Activated T-cell treated with anti-CD3 and anti-CD28 coated beads for 24 hours (primary cell): ENCODE results near the gene TMEM209.
"Not testable (repeated sequence)": the region's sequence is repeated elsewhere in the genome, so short reads cannot be mapped to it uniquely, and the experiment has no call there.

Experiments
- DNase-seq: peaks from one replicate; pipeline ENCODE4 v3.0.0-alpha.2; 2020; ENCODE audit warnings: low read depth

TMEM209 gene

DNA sequence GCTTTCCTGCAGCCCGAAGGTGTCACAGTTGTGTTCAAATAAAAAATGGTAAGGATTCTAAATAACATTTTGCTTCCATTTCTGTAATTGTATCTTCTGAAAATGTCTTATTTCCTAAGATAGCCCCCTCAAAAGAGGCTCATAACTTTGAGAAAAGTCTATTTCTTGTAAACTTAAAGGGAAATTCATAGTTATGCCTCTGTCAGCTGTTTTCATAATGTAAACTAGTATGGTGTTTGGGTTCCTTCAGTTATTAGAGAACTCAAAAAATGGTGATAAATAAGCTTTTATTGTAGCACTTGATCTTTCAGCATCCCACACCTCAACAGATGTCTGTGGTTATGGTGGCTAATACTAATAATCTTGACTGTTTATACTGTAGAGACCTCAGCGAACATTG lies 77.8 kb downstream of the TMEM209 start:
- no peak for DNase-seq

DNA sequence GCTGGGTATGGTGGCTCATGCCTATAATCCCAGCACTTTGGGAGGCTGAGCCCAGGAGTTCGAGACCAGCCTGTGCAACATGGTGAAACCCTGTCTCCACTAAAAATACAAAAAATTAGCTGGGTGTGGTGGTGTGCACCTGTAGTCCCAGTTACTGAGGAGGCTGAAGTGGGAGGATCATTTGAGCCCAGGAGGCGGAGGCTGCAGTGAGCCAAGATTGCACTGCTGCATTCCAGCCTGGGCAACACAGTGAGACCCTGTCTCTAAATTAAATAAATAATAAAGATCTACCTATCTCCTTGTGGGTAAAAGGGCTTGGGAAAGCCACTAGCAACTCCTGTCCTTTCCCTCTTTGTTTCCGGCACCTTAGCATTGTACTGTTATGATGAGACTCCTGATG lies 78.4 kb downstream of the TMEM209 start:
- not testable (repeated sequence) for DNase-seq

DNA sequence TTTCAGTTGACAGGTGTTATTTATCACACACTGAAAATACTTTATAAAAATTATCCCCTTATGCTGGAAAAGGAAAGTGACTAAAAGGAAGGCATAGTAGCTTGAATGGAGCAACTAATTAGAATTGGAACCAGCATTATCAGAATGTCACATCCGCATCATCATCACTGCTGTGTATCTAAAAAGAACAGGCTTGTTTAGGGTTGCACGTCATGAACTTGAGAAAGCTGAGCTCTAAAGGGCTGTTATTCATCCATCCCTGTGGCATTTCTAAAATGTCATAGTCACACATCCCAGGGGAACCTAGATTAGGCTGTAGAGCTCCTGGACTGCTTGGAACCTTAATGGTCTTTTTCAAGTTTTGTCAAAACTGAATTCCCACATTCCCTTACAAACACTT lies 80.5 kb downstream of the TMEM209 start:
- no peak for DNase-seq

DNA sequence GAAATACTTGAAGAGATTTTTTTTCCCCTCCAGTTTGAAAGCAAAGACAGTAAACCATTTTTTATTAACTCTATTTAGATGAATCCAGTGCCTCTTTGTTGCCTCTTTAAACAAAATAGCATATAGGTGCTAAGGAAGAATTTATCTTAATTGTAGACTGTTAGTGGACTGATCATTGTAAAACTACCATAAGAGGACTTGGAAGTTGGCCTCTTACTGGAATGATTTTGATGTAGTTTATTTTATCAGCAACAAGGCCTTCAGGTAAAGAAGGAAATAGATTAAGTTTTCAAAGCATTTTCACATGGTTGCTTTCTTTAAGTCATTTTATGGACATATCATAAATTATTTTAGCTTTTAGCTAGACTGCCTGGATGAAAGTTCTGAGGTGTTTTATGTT lies 81.7 kb downstream of the TMEM209 start:
- no peak for DNase-seq

DNA sequence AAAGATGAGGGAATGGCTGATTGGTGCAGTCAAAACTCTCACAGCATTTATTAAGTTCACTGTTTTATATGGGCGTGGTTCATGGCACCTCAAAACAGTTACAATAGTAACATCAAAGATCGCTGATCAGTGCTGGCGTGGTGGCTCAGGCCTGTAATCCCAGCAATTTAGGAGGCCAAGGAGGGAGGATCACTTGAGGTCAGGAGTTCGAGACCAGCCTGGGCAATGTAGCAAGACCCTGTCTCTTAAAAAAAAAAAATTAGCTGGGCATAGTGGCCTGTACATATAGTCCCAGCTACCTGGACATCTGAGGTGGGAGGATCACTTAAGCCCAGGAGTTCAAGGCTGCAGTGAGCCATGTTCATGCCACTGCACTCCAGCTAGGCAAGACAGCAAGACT lies 86.4 kb downstream of the TMEM209 start:
- DNase-seq: no peak

DNA sequence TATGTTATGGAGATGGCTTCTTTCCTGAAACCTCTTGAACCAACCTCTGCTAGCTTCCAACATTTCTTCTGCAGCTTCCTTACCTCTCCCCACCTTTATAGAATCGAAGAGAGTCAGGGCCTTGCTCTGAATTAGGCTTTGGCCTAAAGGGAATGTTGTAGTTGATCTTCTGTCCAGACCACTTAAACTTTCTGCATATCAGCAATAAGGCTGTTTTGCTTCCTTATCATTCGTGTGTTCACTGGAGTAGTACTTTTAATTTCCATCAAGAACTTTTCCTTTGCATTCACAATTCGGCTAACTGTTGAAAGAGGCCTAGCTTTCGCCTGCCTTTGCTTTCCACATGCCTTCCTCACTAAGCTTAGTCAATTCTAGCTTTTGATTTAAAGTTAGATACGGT lies 86.9 kb downstream of the TMEM209 start:
- DNase-seq: no peak

DNA sequence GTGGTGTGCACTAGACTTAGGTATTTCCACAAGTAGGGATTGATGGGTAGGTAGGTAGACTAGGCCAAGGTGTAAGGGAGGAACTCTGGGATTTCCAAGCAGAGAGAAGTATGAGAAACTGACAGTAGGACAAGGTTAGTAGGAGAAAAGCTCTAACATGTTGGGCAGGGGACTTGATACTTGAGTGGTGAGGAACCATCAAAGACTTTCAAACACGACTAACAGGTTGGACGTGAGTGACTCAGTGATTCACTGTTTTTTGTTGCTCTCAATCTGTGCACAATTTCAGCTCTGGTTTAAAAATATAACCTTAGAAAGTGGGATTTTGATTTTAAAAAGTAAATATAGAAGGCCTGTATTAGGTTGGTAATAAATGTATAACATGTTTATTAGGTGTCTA lies 90.4 kb downstream of the TMEM209 start:
- no peak for DNase-seq
